Osteocyte (in vitro differentiated cells): ENCODE data around the gene GHRHR. TPM values are rescaled to one million over a fixed set of nuclear protein-coding genes. Genes with fewer than 3 reads are reported as not detected.

Experiments used
- DNase-seq: peaks from one replicate; pipeline ENCODE4 v3.0.0; 2021; ENCODE audit warnings: mixed read lengths; ENCODE audit not compliant: unreplicated experiment; ENCODE audit errors: extremely low spot score
- H3K27ac Mint-ChIP-seq: one replicate; pipeline ENCODE4 v1.8.0; 2021; ENCODE audit warnings: mild to moderate bottlenecking, mixed read lengths; ENCODE audit not compliant: unreplicated experiment
- H3K27me3 Mint-ChIP-seq: one replicate; pipeline ENCODE4 v1.8.0; 2021; ENCODE audit warnings: mixed read lengths; ENCODE audit not compliant: unreplicated experiment
- H3K36me3 Mint-ChIP-seq: one replicate; pipeline ENCODE4 v1.8.0; 2021; ENCODE audit warnings: mixed read lengths; ENCODE audit not compliant: unreplicated experiment
- H3K4me1 Mint-ChIP-seq: one replicate; pipeline ENCODE4 v1.8.0; 2021; ENCODE audit warnings: mixed read lengths; ENCODE audit not compliant: unreplicated experiment
- H3K4me3 Mint-ChIP-seq: one replicate; pipeline ENCODE4 v1.8.0; 2021; ENCODE audit warnings: mild to moderate bottlenecking, moderate library complexity, mixed read lengths; ENCODE audit not compliant: unreplicated experiment
- H3K9me3 Mint-ChIP-seq: one replicate; pipeline ENCODE4 v1.8.0; 2021; ENCODE audit warnings: mixed read lengths; ENCODE audit not compliant: unreplicated experiment
- total RNA-seq: library from RNA; stranded (reverse); gene quantifications from 2 replicates; pipeline ENCODE4 v1.2.1, GENCODE V29; 2021
- TF ChIP-seq, protein P1 (sequence below): fragments of 200-600 bp; sonication (generic); IDR thresholded peaks from 2 replicates; pipeline ENCODE4 v1.5.0; 2021; ENCODE audit warnings: antibody characterized with exemption, mild to moderate bottlenecking, moderate library complexity

The GHRHR gene
- total RNA-seq, 1 donor from 2014 or later: not detected

DNA sequence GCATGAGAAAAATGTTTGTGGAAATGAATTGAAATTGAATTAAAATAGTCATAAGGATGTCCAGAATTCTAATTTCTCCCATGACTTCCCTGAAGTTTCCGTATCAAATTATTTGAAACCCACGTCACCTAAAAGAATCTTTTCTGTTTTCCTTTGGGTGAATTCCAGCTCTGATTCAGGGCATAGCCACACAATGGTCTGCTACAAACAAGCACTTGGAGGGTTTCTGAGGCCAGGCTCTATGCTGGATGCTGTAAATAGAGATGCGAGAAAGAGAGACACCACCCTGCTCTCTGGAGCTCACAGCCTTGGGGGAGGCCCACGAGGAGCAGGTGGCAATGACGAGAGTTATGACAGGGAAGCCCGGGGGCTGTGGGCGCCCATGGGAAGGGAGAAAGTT, 33.6 kb downstream of the GHRHR start:
- TF ChIP-seq, protein P1, sequence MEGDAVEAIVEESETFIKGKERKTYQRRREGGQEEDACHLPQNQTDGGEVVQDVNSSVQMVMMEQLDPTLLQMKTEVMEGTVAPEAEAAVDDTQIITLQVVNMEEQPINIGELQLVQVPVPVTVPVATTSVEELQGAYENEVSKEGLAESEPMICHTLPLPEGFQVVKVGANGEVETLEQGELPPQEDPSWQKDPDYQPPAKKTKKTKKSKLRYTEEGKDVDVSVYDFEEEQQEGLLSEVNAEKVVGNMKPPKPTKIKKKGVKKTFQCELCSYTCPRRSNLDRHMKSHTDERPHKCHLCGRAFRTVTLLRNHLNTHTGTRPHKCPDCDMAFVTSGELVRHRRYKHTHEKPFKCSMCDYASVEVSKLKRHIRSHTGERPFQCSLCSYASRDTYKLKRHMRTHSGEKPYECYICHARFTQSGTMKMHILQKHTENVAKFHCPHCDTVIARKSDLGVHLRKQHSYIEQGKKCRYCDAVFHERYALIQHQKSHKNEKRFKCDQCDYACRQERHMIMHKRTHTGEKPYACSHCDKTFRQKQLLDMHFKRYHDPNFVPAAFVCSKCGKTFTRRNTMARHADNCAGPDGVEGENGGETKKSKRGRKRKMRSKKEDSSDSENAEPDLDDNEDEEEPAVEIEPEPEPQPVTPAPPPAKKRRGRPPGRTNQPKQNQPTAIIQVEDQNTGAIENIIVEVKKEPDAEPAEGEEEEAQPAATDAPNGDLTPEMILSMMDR: no peak
- no peaks in the 10 kb centered on the region for H3K4me1 Mint-ChIP-seq
- H3K27me3 Mint-ChIP-seq: peaks cover 15% of the 10 kb centered on the region
- H3K27ac Mint-ChIP-seq: no peak overlapping the region
- H3K4me3 Mint-ChIP-seq: no peak overlapping the region
- H3K36me3 Mint-ChIP-seq: no peaks in the 10 kb centered on the region
- no peaks in the 10 kb centered on the region for H3K9me3 Mint-ChIP-seq
- DNase-seq: no peak

DNA sequence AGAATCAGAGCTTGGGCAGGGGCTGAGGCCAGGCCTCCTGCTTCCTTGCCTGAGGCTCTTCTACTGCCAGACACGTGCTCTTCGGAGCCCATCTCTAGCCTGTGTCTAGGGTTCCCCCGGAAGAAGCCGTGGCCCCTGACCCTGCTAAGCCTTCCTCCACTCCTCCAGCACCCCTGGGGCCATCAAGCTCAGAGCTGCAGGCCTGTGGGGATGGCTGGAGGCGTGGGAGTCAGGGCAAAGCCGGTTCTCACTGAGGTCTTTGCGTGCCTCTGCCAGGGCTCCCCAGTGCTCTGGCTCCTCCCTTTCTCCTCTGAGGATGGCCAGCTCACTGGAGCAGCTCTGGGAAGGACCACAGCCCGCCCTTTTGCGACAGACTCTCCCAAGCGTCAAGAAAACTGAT, 34.4 kb downstream of the GHRHR start:
- Mint-ChIP-seq H3K4me3 (no peak overlapping the region), H3K36me3 (no peaks in the 10 kb centered on the region), H3K9me3 (no peaks in the 10 kb centered on the region), H3K27me3 (peaks cover 15% of the 10 kb centered on the region), H3K4me1 (no peaks in the 10 kb centered on the region), H3K27ac (no peak overlapping the region)
- TF ChIP-seq, protein P1: no peak
- no peak for DNase-seq

DNA sequence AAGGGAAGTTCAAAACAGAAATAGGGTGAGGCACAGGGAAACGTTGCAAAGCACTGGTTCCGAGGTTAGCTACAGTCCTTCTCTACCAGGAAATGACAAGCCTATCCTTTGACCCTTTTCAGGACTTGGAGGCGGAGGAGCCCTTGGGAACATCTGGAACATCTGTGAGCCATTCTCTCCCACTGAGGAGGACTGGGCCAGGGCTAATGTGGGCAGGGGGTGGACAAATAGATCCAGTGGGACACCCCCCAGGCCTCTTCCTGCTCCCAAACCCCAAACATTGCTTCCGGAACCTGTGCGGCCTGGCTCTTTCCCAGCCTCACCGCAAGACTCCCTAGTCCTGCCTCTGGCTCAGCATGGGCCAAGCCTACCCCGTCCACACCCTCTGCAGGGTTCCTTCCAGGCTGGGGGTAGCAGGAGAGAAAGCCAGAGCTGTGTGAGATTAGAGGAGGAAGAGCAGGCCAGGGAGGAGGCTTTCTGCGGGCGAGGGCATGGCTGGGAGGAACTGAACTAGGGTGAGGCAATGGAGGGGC, 36.5 kb downstream of the GHRHR start:
- TF ChIP-seq, protein P1: no peak
- no peak for DNase-seq
- no peak overlapping the region for H3K4me3 Mint-ChIP-seq
- peaks cover 22% of the 10 kb centered on the region for H3K27me3 Mint-ChIP-seq
- no peaks in the 10 kb centered on the region for H3K9me3 Mint-ChIP-seq
- no peak overlapping the region for H3K27ac Mint-ChIP-seq
- no peaks in the 10 kb centered on the region for H3K36me3 Mint-ChIP-seq
- H3K4me1 Mint-ChIP-seq: no peaks in the 10 kb centered on the region

GRCh38 chr7:31000779-31001178, 37.0 kb downstream of the GHRHR start:
- no peak for DNase-seq
- Mint-ChIP-seq H3K36me3 (no peaks in the 10 kb centered on the region), H3K4me1 (no peaks in the 10 kb centered on the region), H3K9me3 (no peaks in the 10 kb centered on the region), H3K27ac (no peak overlapping the region), H3K4me3 (no peak overlapping the region), H3K27me3 (peaks cover 27% of the 10 kb centered on the region)
- TF ChIP-seq, protein P1: no peak

DNA sequence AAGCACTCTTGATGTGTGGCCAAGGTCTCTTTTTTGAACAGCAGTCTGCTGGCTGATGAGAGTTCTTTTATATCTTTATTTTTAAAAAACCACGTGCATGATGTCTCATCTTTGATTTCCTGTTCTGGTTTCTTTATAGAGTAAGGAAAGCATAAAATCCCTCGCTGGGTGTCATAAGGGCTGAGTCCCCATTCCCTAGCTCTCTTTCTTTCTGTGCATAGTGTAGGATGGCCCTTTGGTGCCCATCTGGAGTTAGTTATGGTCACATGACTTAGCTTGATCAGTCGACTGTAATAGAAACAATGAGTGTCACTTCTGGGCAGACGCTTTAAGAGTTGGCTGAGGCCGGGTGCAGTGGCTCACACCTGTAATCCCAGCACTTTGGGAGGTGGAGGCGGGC, 38.5 kb downstream of the GHRHR start:
- no peaks in the 10 kb centered on the region for H3K9me3 Mint-ChIP-seq
- no peaks in the 10 kb centered on the region for H3K36me3 Mint-ChIP-seq
- DNase-seq: no peak
- TF ChIP-seq, protein P1: no peak
- no peaks in the 10 kb centered on the region for H3K4me1 Mint-ChIP-seq
- no peak overlapping the region for H3K4me3 Mint-ChIP-seq
- no peak overlapping the region for H3K27ac Mint-ChIP-seq
- H3K27me3 Mint-ChIP-seq: peaks cover 38% of the 10 kb centered on the region
